Measurements from ENCODE around the gene TCN2.
"Not testable (repeated sequence)": the region's sequence is repeated elsewhere in the genome, so short reads cannot be mapped to it uniquely, and the experiment has no call there.

The TCN2 gene

GRCh38 chr22:30606455-30607299, at the start of gene TCN2:
Gene TCN2, plus strand, starts transcription at chr22:30607174. Its CDS starts 158 bp downstream, at chr22:30607332.
- Histone ChIP-seq H3K27me3 (ENCODE audit: control insufficient read depth, insufficient read depth, low read length) (no peaks in the 10 kb centered on the region), H3K4me1 (ENCODE audit: control insufficient read depth, insufficient read depth, low read length) (peaks cover 3% of the 10 kb centered on the region; the same call in 1 of the 2 replicates), H3K4me3 (ENCODE audit: low read length) (peak within 1 kb of the TSS; percentile 48; the same call in 1 of the 2 replicates), H3K9me3 (ENCODE audit: control insufficient read depth, insufficient read depth, low read length) (no peaks in the 10 kb centered on the region), H3K36me3 (ENCODE audit: control insufficient read depth, insufficient read depth, low read length) (peaks cover 7% of the 10 kb centered on the region; the same call in 1 of the 2 replicates), H3K27ac (ENCODE audit: low read length) (no peak within 1 kb of the TSS)
- WGBS (ENCODE audit: insufficient coverage, insufficient read length): no CpG with 5 or more reads among the region's 24 CpGs
- peak; percentile 86 for DNase-seq (ENCODE audit: low read depth, low spot score)

DNA sequence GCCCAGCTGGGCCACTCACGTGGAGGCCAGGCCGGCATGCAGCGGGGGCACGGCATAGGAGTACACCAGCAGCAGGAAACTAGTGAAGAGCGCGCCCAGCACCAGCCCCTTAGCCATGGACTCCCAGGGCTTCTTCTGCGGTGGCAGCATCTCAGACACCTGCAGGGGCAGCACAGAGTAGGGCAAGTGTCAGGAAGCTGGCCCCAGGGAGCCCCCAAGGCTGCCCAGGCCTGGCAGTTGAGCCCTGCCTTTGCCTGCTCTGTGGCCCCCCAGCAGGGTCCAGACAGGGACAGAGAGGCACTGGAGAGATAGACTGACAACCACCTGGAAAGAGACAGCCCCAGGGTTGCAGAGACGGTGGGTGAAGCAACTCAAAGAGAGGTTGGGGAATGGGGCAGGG, 49.7 kb upstream of the TCN2 start:
- no peak for DNase-seq (ENCODE audit: low read depth, low spot score)
- H3K4me1 ChIP-seq (ENCODE audit: control insufficient read depth, insufficient read depth, low read length): peaks cover 6% of the 10 kb centered on the region
- no peaks in the 10 kb centered on the region for H3K27me3 ChIP-seq (ENCODE audit: control insufficient read depth, insufficient read depth, low read length)
- WGBS (ENCODE audit: insufficient coverage, insufficient read length): no CpG with 5 or more reads among the region's 8 CpGs
- no peak overlapping the region for H3K27ac ChIP-seq (ENCODE audit: low read length)
- peaks cover 5% of the 10 kb centered on the region; the same call in 1 of the 2 replicates for H3K36me3 ChIP-seq (ENCODE audit: control insufficient read depth, insufficient read depth, low read length)
- no peak overlapping the region for H3K4me3 ChIP-seq (ENCODE audit: low read length)
- no peaks in the 10 kb centered on the region for H3K9me3 ChIP-seq (ENCODE audit: control insufficient read depth, insufficient read depth, low read length)

DNA sequence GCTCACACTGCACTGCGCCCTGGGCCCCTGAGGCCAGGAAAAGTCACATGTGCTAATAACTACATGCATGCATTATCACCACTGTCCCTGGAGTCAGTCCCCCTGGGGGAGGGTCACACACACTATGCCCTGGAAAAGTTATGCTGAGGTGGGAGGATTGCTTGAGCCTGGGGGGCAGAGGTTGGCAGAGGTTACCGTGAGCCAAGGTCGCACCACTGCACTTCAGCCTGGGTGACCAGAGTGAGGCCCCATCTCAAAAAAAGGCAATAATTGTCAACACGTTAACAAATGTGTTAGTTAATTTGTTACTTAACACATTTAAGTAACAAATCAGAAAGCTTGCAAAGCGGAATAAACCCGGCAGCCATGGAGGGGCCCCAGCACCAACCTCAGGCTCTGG, 47.1 kb upstream of the TCN2 start:
- Histone ChIP-seq H3K27ac (ENCODE audit: low read length) (no peak overlapping the region), H3K27me3 (ENCODE audit: control insufficient read depth, insufficient read depth, low read length) (no peaks in the 10 kb centered on the region), H3K9me3 (ENCODE audit: control insufficient read depth, insufficient read depth, low read length) (no peaks in the 10 kb centered on the region), H3K4me1 (ENCODE audit: control insufficient read depth, insufficient read depth, low read length) (peaks cover 10% of the 10 kb centered on the region), H3K4me3 (ENCODE audit: low read length) (no peak overlapping the region), H3K36me3 (ENCODE audit: control insufficient read depth, insufficient read depth, low read length) (peaks cover 3% of the 10 kb centered on the region; the same call in 1 of the 2 replicates)
- DNase-seq (ENCODE audit: low read depth, low spot score): no peak
- no CpG with 5 or more reads among the region's 6 CpGs for WGBS (ENCODE audit: insufficient coverage, insufficient read length)

GRCh38 chr22:30560643-30561202, 46.3 kb upstream of the TCN2 start:
- no CpG with 5 or more reads among the region's 11 CpGs for WGBS (ENCODE audit: insufficient coverage, insufficient read length)
- not testable (repeated sequence) for H3K4me3 ChIP-seq (ENCODE audit: low read length); DNase-seq (ENCODE audit: low read depth, low spot score); H3K36me3 ChIP-seq (ENCODE audit: control insufficient read depth, insufficient read depth, low read length); H3K9me3 ChIP-seq (ENCODE audit: control insufficient read depth, insufficient read depth, low read length); H3K27me3 ChIP-seq (ENCODE audit: control insufficient read depth, insufficient read depth, low read length); H3K27ac ChIP-seq (ENCODE audit: low read length)
- H3K4me1 ChIP-seq (ENCODE audit: control insufficient read depth, insufficient read depth, low read length): peaks cover 10% of the 10 kb centered on the region

- Histone ChIP-seq H3K27ac (ENCODE audit: low read length) (no peak overlapping the region), H3K27me3 (ENCODE audit: control insufficient read depth, insufficient read depth, low read length) (no peaks in the 10 kb centered on the region), H3K4me1 (ENCODE audit: control insufficient read depth, insufficient read depth, low read length) (peaks cover 10% of the 10 kb centered on the region), H3K9me3 (ENCODE audit: control insufficient read depth, insufficient read depth, low read length) (no peaks in the 10 kb centered on the region), H3K36me3 (ENCODE audit: control insufficient read depth, insufficient read depth, low read length) (no peaks in the 10 kb centered on the region), H3K4me3 (ENCODE audit: low read length) (no peak overlapping the region)
- no peak for DNase-seq (ENCODE audit: low read depth, low spot score)
- no CpG with 5 or more reads among the region's 10 CpGs for WGBS (ENCODE audit: insufficient coverage, insufficient read length)
Measured at GRCh38 chr22:30561402-30562189, 45.4 kb upstream of the TCN2 start.

DNA sequence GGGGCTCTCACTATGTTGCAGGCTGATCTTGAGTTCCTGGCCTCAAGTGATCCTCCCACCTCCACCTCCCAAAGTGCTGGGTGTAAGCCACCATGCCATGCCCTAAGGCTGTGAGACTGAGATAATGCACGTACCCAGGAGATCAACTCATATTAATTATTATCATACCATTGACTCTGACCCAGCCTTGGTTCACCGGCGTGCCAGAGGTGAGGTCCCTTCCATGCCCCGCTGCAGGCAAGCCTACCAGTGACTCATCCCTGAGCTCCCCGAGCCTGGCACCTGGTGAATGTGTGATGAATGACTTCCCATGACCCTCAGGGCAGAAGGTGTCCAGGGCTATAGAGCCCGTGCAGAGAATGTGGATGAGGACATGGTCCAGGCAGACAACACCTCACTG, 44.6 kb upstream of the TCN2 start:
- Histone ChIP-seq H3K27ac (ENCODE audit: low read length) (no peak overlapping the region), H3K4me1 (ENCODE audit: control insufficient read depth, insufficient read depth, low read length) (peaks cover 10% of the 10 kb centered on the region), H3K9me3 (ENCODE audit: control insufficient read depth, insufficient read depth, low read length) (no peaks in the 10 kb centered on the region), H3K4me3 (ENCODE audit: low read length) (no peak overlapping the region), H3K27me3 (ENCODE audit: control insufficient read depth, insufficient read depth, low read length) (no peaks in the 10 kb centered on the region), H3K36me3 (ENCODE audit: control insufficient read depth, insufficient read depth, low read length) (no peaks in the 10 kb centered on the region)
- DNase-seq (ENCODE audit: low read depth, low spot score): no peak
- no CpG with 5 or more reads among the region's 6 CpGs for WGBS (ENCODE audit: insufficient coverage, insufficient read length)

DNA sequence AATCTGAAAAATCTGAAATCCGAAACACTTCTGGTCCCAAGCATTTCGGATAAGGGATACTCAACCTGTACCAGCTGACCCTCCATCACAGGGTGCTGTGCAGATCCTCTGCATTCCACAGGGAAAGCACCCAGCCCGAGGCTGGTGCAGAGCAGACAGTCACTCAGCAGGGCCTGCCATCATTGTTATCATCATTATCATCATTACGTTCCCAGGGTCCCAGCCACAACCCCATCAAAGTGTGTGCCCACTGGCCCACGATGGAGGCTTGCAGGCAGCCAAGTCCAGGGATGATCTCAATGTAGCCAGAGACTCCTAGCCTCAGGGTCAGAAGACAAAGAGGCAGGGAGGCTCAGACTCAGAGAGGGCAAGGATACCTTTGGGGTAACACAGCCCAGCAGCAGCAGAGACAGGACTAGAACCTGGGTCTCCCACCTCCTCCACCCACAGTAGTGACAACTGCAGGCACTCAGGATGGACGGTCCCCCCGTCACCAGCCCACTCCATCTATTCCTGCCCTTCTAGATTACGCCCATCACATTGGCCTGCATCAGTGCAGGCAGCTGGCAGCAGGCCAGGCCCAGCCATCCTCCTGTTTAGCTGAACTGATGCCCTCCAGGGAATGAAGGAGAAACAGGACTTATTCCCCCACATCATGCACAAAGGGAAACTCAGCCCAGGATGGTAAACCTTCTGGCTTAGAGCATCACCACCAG, 42.8 kb upstream of the TCN2 start:
- no peak overlapping the region for H3K4me3 ChIP-seq (ENCODE audit: low read length)

DNA sequence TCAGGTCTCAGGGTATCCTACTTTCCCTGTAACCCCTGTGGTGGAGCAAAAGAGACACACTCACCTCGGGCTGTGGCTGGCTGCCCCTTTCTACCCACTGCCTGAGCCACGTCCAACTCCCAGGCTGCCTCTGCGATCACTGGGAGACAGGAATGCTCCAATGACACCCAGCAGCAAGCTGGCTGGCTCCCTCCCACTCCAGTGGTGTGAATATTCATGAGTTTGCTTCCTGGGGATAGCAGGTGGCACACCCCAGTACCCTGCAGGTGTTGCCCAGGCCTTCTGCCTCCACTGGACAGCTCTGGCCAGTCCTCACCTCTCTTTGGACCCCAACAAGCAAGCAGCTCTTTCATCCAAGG, 42.2 kb upstream of the TCN2 start:
- no CpG with 5 or more reads among the region's 3 CpGs for WGBS (ENCODE audit: insufficient coverage, insufficient read length)
- Histone ChIP-seq H3K27ac (ENCODE audit: low read length) (no peak overlapping the region), H3K4me3 (ENCODE audit: low read length) (no peak overlapping the region), H3K9me3 (ENCODE audit: control insufficient read depth, insufficient read depth, low read length) (no peaks in the 10 kb centered on the region), H3K36me3 (ENCODE audit: control insufficient read depth, insufficient read depth, low read length) (no peaks in the 10 kb centered on the region), H3K4me1 (ENCODE audit: control insufficient read depth, insufficient read depth, low read length) (peaks cover 10% of the 10 kb centered on the region), H3K27me3 (ENCODE audit: control insufficient read depth, insufficient read depth, low read length) (no peaks in the 10 kb centered on the region)
- DNase-seq (ENCODE audit: low read depth, low spot score): no peak

More for the DNA sequence above, 42.8 kb upstream of the TCN2 start:
- WGBS (ENCODE audit: insufficient coverage, insufficient read length): no CpG with 5 or more reads among the region's 8 CpGs
- no peaks in the 10 kb centered on the region for H3K27me3 ChIP-seq (ENCODE audit: control insufficient read depth, insufficient read depth, low read length)
- H3K36me3 ChIP-seq (ENCODE audit: control insufficient read depth, insufficient read depth, low read length): no peaks in the 10 kb centered on the region
- no peak for DNase-seq (ENCODE audit: low read depth, low spot score)
- H3K4me1 ChIP-seq (ENCODE audit: control insufficient read depth, insufficient read depth, low read length): peaks cover 10% of the 10 kb centered on the region
- H3K9me3 ChIP-seq (ENCODE audit: control insufficient read depth, insufficient read depth, low read length): no peaks in the 10 kb centered on the region
- no peak overlapping the region for H3K27ac ChIP-seq (ENCODE audit: low read length)

DNA sequence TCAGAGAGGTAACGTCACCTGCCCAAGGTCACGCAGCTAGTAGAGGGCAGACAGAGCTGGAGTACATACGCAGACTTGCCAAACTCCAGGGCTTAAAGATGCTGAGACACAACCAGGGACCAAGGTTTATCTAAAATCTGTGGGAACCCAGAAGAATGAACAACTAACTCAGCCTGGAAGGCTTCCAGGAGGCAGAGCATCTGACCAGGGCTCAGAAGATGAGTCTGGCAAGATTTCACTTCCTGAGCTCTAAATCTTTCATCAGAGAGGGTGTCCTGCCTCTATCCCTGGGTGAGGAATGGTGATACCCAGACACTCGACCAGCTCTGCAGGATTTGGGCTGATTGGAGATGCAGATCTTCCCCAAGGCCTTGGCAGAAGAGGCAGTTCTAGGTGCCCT, 41.6 kb upstream of the TCN2 start:
- Histone ChIP-seq H3K27me3 (ENCODE audit: control insufficient read depth, insufficient read depth, low read length) (no peaks in the 10 kb centered on the region), H3K9me3 (ENCODE audit: control insufficient read depth, insufficient read depth, low read length) (no peaks in the 10 kb centered on the region), H3K4me3 (ENCODE audit: low read length) (no peak overlapping the region), H3K4me1 (ENCODE audit: control insufficient read depth, insufficient read depth, low read length) (peaks cover 10% of the 10 kb centered on the region), H3K36me3 (ENCODE audit: control insufficient read depth, insufficient read depth, low read length) (no peaks in the 10 kb centered on the region), H3K27ac (ENCODE audit: low read length) (no peak overlapping the region)
- no CpG with 5 or more reads among the region's 4 CpGs for WGBS (ENCODE audit: insufficient coverage, insufficient read length)
- no peak for DNase-seq (ENCODE audit: low read depth, low spot score)

GRCh38 chr22:30566125-30566524, 40.8 kb upstream of the TCN2 start:
- DNase-seq (ENCODE audit: low read depth, low spot score): no peak
- WGBS (ENCODE audit: insufficient coverage, insufficient read length): no CpG with 5 or more reads among the region's 7 CpGs
- Histone ChIP-seq H3K27me3 (ENCODE audit: control insufficient read depth, insufficient read depth, low read length) (no peaks in the 10 kb centered on the region), H3K4me1 (ENCODE audit: control insufficient read depth, insufficient read depth, low read length) (peaks cover 10% of the 10 kb centered on the region), H3K9me3 (ENCODE audit: control insufficient read depth, insufficient read depth, low read length) (no peaks in the 10 kb centered on the region), H3K36me3 (ENCODE audit: control insufficient read depth, insufficient read depth, low read length) (no peaks in the 10 kb centered on the region), H3K27ac (ENCODE audit: low read length) (no peak overlapping the region), H3K4me3 (ENCODE audit: low read length) (no peak overlapping the region)

All from iPS DF 6.9 (cell line).